HepG2 (cell line): ENCODE data around the gene CEACAM4. TPM values are rescaled to one million over a fixed set of nuclear protein-coding genes. Genes with fewer than 3 reads are reported as not detected.

Experiments
- BCL6 ChIP-seq: IDR thresholded peaks from 2 replicates; pipeline ENCODE4 v1.6.1; 2016; ENCODE audit warnings: missing genetic modification reagents, missing compliant biosample characterization
- CHD4 ChIP-seq: fragments of 200-600 bp; sonication (generic); IDR thresholded peaks from 2 replicates; pipeline ENCODE4 v1.7.0; 2017; ENCODE audit warnings: mild to moderate bottlenecking, low read length, borderline replicate concordance
- GATAD2A ChIP-seq: IDR thresholded peaks from 2 replicates; pipeline ENCODE4 v1.6.1; 2016
- HMG20A ChIP-seq: IDR thresholded peaks from 2 replicates; pipeline ENCODE4 v1.6.1; 2016; ENCODE audit warnings: borderline replicate concordance
- KLF6 ChIP-seq: IDR thresholded peaks from 2 replicates; pipeline ENCODE4 v1.8.0; 2016; ENCODE audit warnings: missing biosample characterization, missing genetic modification reagents
- MIER2 ChIP-seq: IDR thresholded peaks from 2 replicates; pipeline ENCODE4 v1.6.1; 2016; ENCODE audit warnings: missing biosample characterization, missing genetic modification reagents
- RARA ChIP-seq: IDR thresholded peaks from 2 replicates; pipeline ENCODE4 v1.6.1; 2016; ENCODE audit warnings: missing genetic modification reagents, missing compliant biosample characterization
- RBM22 ChIP-seq: fragments of 200-400 bp; formaldehyde crosslinking; optimal IDR thresholded peaks from 2 replicates; pipeline ENCODE3; 2017; ENCODE audit warnings: mild to moderate bottlenecking, low read length, moderate library complexity
- SALL1 ChIP-seq: sonication (generic); formaldehyde crosslinking; IDR thresholded peaks from 2 replicates; pipeline ENCODE4 v1.8.0; 2022; ENCODE audit warnings: mild to moderate bottlenecking, missing genetic modification reagents
- SIN3A ChIP-seq: IDR thresholded peaks from 2 replicates; pipeline ENCODE4 v1.6.1; 2011; ENCODE audit warnings: low read depth, mild to moderate bottlenecking, control low read depth, low read length, borderline replicate concordance
- SIX4 ChIP-seq: sonication (generic); formaldehyde crosslinking; IDR thresholded peaks from 2 replicates; pipeline ENCODE4 v1.4.0; 2020; ENCODE audit warnings: missing genetic modification reagents
- SMAD3 ChIP-seq: sonication (generic); formaldehyde crosslinking; IDR thresholded peaks from 2 replicates; pipeline ENCODE4 v1.4.0; 2020; ENCODE audit warnings: missing genetic modification reagents
- SP4 ChIP-seq: sonication (generic); formaldehyde crosslinking; IDR thresholded peaks from 2 replicates; pipeline ENCODE4 v1.8.1; 2023; ENCODE audit warnings: mild to moderate bottlenecking, missing genetic modification reagents
- TGIF2 ChIP-seq: IDR thresholded peaks from 2 replicates; pipeline ENCODE4 v1.6.1; 2016; ENCODE audit warnings: control low read depth, missing compliant biosample characterization
- THAP11 ChIP-seq: IDR thresholded peaks from 2 replicates; pipeline ENCODE4 v1.6.1; 2016; ENCODE audit warnings: missing biosample characterization, missing genetic modification reagents
- ZBTB37 ChIP-seq: sonication (generic); formaldehyde crosslinking; IDR thresholded peaks from 2 replicates; pipeline ENCODE4 v1.4.0; 2020; ENCODE audit warnings: mild to moderate bottlenecking, missing genetic modification reagents
- ZNF331 ChIP-seq: sonication (generic); formaldehyde crosslinking; IDR thresholded peaks from 2 replicates; pipeline ENCODE4 v1.4.0; 2020; ENCODE audit warnings: missing genetic modification reagents
- ZNF34 ChIP-seq: sonication (generic); formaldehyde crosslinking; IDR thresholded peaks from 2 replicates; pipeline ENCODE4 v1.4.0; 2020; ENCODE audit warnings: mild to moderate bottlenecking, missing genetic modification reagents, borderline replicate concordance
- ZNF737 ChIP-seq: sonication (generic); formaldehyde crosslinking; IDR thresholded peaks from 2 replicates; pipeline ENCODE4 v1.5.0; 2020; ENCODE audit warnings: missing genetic modification reagents, mild to moderate bottlenecking, borderline replicate concordance
- ZNF746 ChIP-seq: sonication (generic); formaldehyde crosslinking; IDR thresholded peaks from 2 replicates; pipeline ENCODE4 v1.8.0; 2022; ENCODE audit warnings: mild to moderate bottlenecking, missing genetic modification reagents
- ZNF792 ChIP-seq: IDR thresholded peaks from 2 replicates; pipeline ENCODE4 v1.6.1; 2016
- ZSCAN5A ChIP-seq: sonication (generic); formaldehyde crosslinking; IDR thresholded peaks from 2 replicates; pipeline ENCODE4 v1.8.0; 2022; ENCODE audit warnings: mild to moderate bottlenecking, missing genetic modification reagents, borderline replicate concordance
- polyA plus RNA-seq, 8 experiments: library from polyadenylated mRNA; depleted of rRNA in 3 of 8; stranded (reverse) in 7 of 8; unstranded in 1 of 8; fragments of >200 nt; fragmentation: Illumina TruSeq in 4 of 8; extraction: Trizol in 4 of 8; gene quantifications; 2 replicates each; pipeline versions ENCODE4 v1.2.1 to v1.2.3, GENCODE V29; 2011 to 2016; ENCODE audit warnings: low read depth in 4 of 8, missing spikeins in 1 of 8, mixed read lengths in 1 of 8; ENCODE audit not compliant: insufficient read depth in 1 of 8
- total RNA-seq, 5 experiments: library from RNA; depleted of rRNA; stranded (reverse); fragments of >200 nt; fragmentation: Illumina TruSeq; extraction: Trizol; gene quantifications; 2 replicates each; pipeline ENCODE4 v1.2.3, GENCODE V29; 2016; ENCODE audit warnings: low read depth in 1 of 5
- TF ChIP-seq, protein P1 (sequence below): sonication (generic); formaldehyde crosslinking; IDR thresholded peaks from 2 replicates; pipeline ENCODE4 v1.4.0; 2020; ENCODE audit warnings: missing genetic modification reagents, borderline replicate concordance
- TF ChIP-seq, protein P2 (sequence below), 2 experiments: IDR thresholded peaks; 2 replicates each; pipeline ENCODE4 v1.6.1; 2011 to 2012; ENCODE audit warnings: low read length in 2 of 2, borderline replicate concordance in 1 of 2, low read depth in 1 of 2, mild to moderate bottlenecking in 1 of 2, moderate library complexity in 1 of 2

The CEACAM4 gene
- total and polyA plus RNA-seq, 2 of the 13 experiments (the other 11 are each of a cell fraction or from before 2014, with no cell fraction given), result not detected

DNA sequence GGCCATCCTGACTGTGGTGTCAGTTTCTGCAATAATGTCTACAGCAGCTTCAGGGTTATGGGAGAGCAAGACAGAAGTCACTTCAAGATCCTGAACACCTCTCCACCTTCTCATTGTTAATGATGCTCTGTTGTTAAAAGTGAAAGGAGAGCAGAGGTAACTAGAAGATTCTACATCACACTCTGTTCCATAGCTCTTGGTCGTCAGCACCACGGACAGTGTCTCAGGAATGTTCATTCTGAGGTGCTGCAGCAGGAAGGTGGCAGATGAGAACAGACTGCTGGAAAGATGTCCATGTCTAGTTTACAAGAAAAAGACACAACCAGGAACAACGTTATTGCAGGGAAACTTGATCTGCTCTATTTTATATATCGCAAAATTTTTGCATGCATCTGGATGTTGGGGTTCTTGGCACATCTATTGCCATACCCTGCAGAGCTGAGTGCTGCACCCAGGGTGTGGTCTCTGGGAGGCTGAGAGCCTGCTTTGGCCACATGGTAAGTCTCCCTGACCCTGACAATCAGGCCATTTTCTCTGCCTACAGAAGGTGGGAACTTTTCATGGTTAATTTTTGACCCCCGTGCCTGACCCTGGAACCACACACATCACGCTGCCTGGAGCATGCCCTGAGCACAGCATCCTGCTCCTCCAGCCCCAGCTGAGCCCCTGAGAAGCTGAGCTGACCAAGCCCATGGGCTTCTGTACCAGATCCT lies 38.2 kb downstream of the CEACAM4 start (continued):
- TF ChIP-seq ZNF737 (CRISPR knock-in tag) (no peak), RBM22 (no peak), HMG20A (CRISPR knock-in tag) (no peak), SALL1 (CRISPR knock-in tag) (peak; percentile 32; the same call in 1 of the 2 replicates), SIN3A (no peak), SP4 (CRISPR knock-in tag) (no peak), CHD4 (no peak), SIX4 (CRISPR knock-in tag) (0 out of 2 replicates have a peak, but pooled peaks have one; percentile 27), ZNF792 (CRISPR knock-in tag) (peak; percentile 70), GATAD2A (CRISPR knock-in tag) (no peak), TGIF2 (CRISPR knock-in tag) (peak; percentile 61; the same call in 1 of the 2 replicates), ZNF34 (CRISPR knock-in tag) (no peak), ZNF331 (CRISPR knock-in tag) (peak; percentile 44; the same call in 1 of the 2 replicates), SMAD3 (peak; percentile 69; the same call in 1 of the 2 replicates), ZSCAN5A (CRISPR knock-in tag) (no peak), KLF6 (peak; percentile 81; the same call in 1 of the 2 replicates), ZNF746 (no peak), THAP11 (CRISPR knock-in tag) (peak; percentile 39; the same call in 1 of the 2 replicates), BCL6 (CRISPR knock-in tag) (0 out of 2 replicates have a peak, but pooled peaks have one; percentile 16), RARA (CRISPR knock-in tag) (peak; percentile 36; the same call in 1 of the 2 replicates), MIER2 (CRISPR knock-in tag) (peak; percentile 97), ZBTB37 (no peak)
- TF ChIP-seq, protein P1, sequence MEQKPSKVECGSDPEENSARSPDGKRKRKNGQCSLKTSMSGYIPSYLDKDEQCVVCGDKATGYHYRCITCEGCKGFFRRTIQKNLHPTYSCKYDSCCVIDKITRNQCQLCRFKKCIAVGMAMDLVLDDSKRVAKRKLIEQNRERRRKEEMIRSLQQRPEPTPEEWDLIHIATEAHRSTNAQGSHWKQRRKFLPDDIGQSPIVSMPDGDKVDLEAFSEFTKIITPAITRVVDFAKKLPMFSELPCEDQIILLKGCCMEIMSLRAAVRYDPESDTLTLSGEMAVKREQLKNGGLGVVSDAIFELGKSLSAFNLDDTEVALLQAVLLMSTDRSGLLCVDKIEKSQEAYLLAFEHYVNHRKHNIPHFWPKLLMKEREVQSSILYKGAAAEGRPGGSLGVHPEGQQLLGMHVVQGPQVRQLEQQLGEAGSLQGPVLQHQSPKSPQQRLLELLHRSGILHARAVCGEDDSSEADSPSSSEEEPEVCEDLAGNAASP (CRISPR knock-in tag), result peak; percentile 74
- TF ChIP-seq, protein P2, sequence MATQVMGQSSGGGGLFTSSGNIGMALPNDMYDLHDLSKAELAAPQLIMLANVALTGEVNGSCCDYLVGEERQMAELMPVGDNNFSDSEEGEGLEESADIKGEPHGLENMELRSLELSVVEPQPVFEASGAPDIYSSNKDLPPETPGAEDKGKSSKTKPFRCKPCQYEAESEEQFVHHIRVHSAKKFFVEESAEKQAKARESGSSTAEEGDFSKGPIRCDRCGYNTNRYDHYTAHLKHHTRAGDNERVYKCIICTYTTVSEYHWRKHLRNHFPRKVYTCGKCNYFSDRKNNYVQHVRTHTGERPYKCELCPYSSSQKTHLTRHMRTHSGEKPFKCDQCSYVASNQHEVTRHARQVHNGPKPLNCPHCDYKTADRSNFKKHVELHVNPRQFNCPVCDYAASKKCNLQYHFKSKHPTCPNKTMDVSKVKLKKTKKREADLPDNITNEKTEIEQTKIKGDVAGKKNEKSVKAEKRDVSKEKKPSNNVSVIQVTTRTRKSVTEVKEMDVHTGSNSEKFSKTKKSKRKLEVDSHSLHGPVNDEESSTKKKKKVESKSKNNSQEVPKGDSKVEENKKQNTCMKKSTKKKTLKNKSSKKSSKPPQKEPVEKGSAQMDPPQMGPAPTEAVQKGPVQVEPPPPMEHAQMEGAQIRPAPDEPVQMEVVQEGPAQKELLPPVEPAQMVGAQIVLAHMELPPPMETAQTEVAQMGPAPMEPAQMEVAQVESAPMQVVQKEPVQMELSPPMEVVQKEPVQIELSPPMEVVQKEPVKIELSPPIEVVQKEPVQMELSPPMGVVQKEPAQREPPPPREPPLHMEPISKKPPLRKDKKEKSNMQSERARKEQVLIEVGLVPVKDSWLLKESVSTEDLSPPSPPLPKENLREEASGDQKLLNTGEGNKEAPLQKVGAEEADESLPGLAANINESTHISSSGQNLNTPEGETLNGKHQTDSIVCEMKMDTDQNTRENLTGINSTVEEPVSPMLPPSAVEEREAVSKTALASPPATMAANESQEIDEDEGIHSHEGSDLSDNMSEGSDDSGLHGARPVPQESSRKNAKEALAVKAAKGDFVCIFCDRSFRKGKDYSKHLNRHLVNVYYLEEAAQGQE (IDR thresholded peaks at IDR 0.05; ENCODE audit: borderline replicate concordance in 1 of 2, low read depth in 1 of 2, low read length in 2 of 2), result peak; percentile 92 to 97
